ENCODE measurements around the gene CAMK4.

CAMK4 gene

GRCh38 chr5:111447099-111447498 lies 222.9 kb downstream of the CAMK4 start:
- DNase-seq, result no peak

- DNase-seq, result peak; percentile 28
Measured at GRCh38 chr5:111447822-111448221, 223.6 kb downstream of the CAMK4 start.

- DNase-seq, result no peak
Measured at GRCh38 chr5:111453295-111453694, 229.1 kb downstream of the CAMK4 start.

- DNase-seq, result no peak
Measured at GRCh38 chr5:111453747-111454146, 229.6 kb downstream of the CAMK4 start.

GRCh38 chr5:111454198-111454622 lies 230.0 kb downstream of the CAMK4 start:
- DNase-seq, result no peak

GRCh38 chr5:111454776-111455175 lies 230.6 kb downstream of the CAMK4 start:
- DNase-seq, result no peak

- peak; percentile 23 for DNase-seq
Measured at GRCh38 chr5:111461255-111461671, 237.1 kb downstream of the CAMK4 start.

- DNase-seq, result no peak
Measured at GRCh38 chr5:111461934-111462333, 237.8 kb downstream of the CAMK4 start.

GRCh38 chr5:111463311-111463710 lies 239.1 kb downstream of the CAMK4 start:
- DNase-seq, result peak; percentile 7

GRCh38 chr5:111469293-111469896 lies 245.2 kb downstream of the CAMK4 start:
- DNase-seq, result no peak

- DNase-seq, result no peak
Measured at GRCh38 chr5:111469903-111470302, 245.7 kb downstream of the CAMK4 start.

- no peak for DNase-seq
Measured at GRCh38 chr5:111472096-111472495, 247.9 kb downstream of the CAMK4 start.

GRCh38 chr5:111472579-111472978 lies 248.4 kb downstream of the CAMK4 start:
- no peak for DNase-seq

GRCh38 chr5:111478266-111478665 lies 254.1 kb downstream of the CAMK4 start:
- no peak for DNase-seq

GRCh38 chr5:111478898-111479297 lies 254.7 kb downstream of the CAMK4 start:
- no peak for DNase-seq

GRCh38 chr5:111480346-111480745 lies 256.2 kb downstream of the CAMK4 start:
- DNase-seq, result no peak

GRCh38 chr5:111486055-111486454 lies 261.9 kb downstream of the CAMK4 start:
- no peak for DNase-seq

- DNase-seq, result no peak
Measured at GRCh38 chr5:111486926-111487325, 262.7 kb downstream of the CAMK4 start.

- no peak for DNase-seq
Measured at GRCh38 chr5:111488353-111488752, 264.2 kb downstream of the CAMK4 start.

- DNase-seq, result no peak
Measured at GRCh38 chr5:111493031-111493430, 268.8 kb downstream of the CAMK4 start.

GRCh38 chr5:111494355-111494999 lies 270.3 kb downstream of the CAMK4 start:
- DNase-seq, result no peak

- DNase-seq, result no peak
Measured at GRCh38 chr5:111495159-111495558, 271.0 kb downstream of the CAMK4 start.

GRCh38 chr5:111498346-111498745 lies 274.2 kb downstream of the CAMK4 start:
- DNase-seq, result no peak

- DNase-seq, result no peak
Measured at GRCh38 chr5:111502956-111503355, 278.8 kb downstream of the CAMK4 start.

- DNase-seq, result no peak
Measured at GRCh38 chr5:111505096-111505495, 280.9 kb downstream of the CAMK4 start.

Data from NCI-H510A treated with DMSO at 0.1 percent for 48 hours (cell line).